ENCODE results near the gene TBX10.

- TF ChIP-seq CTCF (IDR thresholded peaks at IDR 0.05) (no peak), POLR2A (IDR thresholded peaks at IDR 0.05) (no peak)
Observed at GRCh38 chr11:67641338-67642172, 2.0 kb upstream of the TBX10 start.
